IPS DF 19.7 (cell line): ENCODE data around the gene SULT1C4.
"Not testable (repeated sequence)": the region's sequence is repeated elsewhere in the genome, so short reads cannot be mapped to it uniquely, and the experiment has no call there.

ENCODE experiments used
- DNase-seq: peaks from one replicate; pipeline ENCODE4 v3.0.0-alpha.2; 2013; ENCODE audit warnings: low read depth, low spot score

SULT1C4 gene

DNA sequence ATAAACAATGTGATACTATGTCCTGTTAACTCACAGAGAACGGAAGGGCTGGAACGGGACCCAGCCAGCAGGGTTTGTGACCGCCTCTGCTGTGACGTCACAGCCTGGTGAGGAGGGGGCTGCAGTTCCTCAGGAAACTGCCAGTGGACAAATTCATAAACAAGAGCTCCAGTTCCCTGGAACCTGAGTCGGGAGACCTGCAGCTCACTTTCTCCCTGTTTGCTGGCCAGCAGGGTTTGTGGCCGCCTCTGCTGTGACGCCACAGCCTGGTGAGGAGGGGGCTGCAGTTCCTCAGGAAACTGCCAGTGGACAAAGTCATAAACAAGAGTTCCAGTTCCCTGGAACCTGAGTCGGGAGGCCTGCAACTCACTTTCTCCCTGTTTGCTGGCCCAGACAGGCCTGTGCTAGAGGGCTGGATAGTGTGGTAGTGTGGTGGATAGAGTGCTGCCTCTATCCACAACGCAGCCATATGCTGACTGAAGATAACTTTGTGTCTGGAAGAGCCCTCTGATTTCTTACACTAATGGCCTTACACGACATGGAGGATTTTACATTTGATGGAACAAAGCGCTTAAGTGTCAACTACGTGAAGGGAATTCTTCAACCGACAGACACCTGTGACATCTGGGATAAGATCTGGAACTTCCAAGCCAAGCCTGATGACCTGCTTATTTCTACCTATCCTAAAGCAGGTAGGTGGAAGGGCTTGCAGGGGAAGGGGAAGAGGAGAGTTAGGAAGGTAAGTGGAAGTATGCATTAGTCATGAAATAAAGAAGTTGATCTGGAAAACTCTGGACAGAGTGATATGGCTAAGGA, at the start of gene SULT1C4:
SULT1C4 (plus strand) TSS at position 140 of the 816 bp plus-strand sequence; CDS start at position 524, 384 bp downstream.
- DNase-seq: no peak

DNA sequence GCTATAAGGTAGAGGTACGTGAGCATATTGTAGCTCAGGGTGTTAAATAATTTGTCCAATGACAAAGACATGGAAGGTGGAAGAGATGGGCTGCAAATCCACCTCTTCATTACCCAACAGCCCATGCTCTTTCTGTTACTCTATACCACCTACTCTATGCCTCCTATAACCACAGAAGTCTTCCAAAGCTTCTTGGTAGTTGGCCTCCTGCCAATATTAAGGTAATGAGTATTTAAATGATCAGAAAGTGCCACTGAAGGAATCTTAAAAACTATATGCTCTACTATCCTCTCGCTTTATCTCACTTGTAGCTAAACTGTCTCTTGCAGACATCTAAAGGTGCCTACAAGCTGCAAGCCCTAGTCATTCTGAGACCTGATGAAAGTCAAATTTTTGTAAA, 48.0 kb upstream of the SULT1C4 start:
- no peak for DNase-seq

DNA sequence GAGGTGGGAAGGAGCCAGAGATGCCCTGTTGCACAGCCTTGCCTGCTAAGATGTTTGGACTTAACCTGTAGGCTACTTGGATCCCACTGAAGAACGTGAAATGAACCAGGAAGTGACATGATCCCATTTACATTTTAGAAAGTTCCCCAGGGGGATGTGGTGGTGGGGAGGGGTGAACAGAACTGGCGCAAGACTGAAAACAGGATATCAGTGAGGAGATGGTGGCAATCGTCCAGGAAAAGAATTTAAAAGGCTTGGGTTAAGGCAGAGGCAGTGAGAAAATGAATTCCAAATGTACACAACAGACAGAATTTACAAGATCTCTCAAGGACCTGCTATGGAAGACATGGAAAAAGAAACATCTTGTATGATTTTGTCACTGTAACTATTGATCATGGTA, 46.8 kb upstream of the SULT1C4 start:
- no peak for DNase-seq

DNA sequence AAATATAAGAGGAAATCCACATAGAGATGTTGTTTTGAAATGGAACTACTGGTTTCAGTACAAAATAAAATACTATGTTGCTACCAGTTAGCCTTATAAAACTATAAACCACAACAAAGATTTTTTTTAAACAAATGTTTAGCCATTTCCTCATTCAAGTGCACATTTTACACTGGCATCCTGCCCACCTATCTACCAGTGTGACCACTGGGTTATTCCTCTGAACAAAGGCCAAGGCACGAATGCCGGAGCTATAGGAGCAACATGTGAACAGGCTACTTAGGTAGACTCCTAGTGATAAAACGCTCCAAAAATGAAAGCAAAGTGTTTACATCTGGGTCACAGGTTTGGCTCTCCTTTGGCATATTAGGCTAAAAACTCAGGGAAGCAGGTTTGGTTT, 31.8 kb upstream of the SULT1C4 start:
- DNase-seq: no peak

DNA sequence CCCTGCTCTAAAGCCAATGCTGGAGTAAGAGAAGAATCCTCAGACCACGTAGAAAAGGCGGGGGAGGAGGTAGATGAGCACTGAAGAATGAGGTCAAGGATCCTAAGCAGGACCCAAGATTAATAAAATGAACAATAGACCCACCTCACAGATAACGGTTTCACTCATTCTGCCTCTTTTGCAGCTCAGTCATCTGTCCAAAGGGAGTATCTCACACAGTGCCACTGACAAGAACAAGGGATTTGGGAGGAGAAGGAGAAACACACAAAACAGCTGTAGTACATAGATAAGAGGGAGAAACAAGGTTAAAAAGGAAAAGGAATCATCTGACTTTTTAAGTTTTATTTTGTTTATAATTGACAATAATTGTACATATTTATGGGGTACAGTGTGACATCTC, 30.9 kb upstream of the SULT1C4 start:
- no peak for DNase-seq

DNA sequence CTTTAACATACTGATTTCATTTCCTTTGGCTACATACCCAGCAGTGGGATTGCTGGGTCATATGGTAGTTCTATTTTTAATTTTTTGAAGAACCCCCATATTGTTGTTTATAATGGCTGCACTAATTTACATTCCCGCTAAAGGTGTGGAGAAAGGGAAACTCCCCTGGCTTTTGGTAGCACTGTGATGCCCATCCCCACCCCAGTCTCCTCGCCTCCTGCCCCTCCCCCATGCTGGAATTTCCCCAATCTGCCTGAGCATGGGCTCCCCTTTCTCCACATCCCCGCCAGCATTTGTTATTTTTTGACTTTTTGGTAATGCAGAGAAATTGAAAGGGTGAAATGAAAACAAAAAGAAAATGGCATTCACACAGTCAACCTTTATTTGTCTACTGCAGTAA, 30.0 kb upstream of the SULT1C4 start:
- DNase-seq: no peak

DNA sequence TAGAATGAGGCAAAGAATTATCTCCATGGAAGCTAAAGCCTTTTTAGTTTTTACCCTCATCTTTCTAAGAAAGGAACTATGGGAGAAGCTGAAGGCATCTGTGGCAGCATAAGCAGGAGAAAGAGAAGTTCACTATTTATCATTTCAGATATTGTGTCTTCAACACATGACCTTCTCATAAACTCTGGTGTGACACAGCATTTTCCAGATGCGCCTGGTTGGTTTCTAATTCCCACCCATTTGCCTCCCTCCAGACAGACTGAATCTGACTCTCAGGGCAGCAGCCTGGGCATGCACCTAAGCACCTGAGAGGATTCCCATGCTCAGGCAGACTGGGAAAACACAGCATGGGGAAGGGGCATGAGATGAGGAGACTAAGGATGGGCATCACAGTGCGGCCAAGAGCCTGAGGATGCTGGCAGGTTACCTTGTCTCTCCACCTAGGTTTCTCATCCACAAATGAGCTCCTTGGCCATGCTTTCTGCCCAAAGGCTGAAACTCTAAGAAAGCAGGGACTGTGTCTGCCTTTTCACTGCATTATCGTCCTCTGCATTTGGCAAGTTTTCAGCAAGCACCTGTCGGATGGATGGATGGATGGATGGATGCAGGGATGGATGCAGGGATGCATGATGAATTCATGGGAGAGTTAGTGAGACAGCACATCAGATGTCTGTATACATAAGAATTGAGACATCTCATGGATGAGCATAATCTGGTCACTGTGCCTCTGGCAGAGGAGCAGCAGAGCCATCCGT, 28.8 kb upstream of the SULT1C4 start:
- no peak for DNase-seq

DNA sequence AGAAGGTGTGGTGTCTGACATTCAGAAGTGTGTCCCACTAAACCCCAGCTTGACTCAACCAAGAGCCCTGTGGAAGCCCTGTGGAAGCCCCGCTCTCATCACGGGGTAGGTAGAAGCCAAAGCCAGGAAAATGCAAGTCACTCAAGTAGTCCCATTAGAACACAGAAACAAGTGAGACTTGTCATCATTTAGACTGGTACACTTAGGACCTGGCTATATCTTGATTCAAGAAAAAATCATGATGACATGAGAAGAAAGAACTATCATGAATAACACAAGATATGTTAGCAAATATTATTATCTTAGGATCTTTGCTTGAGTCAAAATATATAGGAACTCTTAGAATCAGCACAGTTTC, 28.2 kb upstream of the SULT1C4 start:
- no peak for DNase-seq

DNA sequence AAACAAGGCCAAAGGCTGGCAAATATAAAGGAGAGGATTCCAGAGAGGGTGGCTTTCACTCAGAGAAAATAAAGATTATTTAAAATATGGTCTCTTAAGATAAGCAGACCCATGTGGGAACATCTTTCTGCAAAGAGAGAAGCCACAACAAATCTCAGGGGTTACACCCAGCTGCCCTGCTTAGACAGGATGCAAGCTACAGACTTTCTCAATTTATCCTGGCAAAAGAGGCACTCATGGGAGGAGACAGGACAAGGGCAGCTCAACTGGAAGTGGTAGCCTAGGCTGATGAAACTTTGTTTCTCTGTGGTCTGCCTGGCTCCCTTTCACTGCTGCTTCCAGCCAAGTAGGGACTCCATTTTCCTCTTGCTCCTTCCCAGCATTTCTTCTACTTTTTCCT, 25.9 kb upstream of the SULT1C4 start:
- no peak for DNase-seq

DNA sequence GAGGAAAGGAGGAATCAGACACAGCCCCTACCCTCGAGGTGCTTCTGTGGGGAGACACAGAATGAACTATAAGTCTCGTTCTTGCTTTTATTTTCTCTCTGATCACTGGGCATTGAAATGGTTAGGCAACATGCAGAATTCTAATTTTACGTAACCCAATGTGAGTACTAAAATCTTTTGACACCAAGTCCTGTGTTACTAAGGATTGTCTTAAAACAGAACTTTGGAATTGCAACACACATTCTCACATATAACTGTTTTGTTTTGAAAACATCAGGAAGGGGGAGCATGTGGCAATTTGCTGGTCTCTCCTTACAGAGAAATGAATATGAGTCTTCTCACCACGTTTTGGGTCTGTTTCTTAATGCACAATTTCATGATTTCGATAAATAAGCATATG, 23.6 kb upstream of the SULT1C4 start:
- DNase-seq: no peak

DNA sequence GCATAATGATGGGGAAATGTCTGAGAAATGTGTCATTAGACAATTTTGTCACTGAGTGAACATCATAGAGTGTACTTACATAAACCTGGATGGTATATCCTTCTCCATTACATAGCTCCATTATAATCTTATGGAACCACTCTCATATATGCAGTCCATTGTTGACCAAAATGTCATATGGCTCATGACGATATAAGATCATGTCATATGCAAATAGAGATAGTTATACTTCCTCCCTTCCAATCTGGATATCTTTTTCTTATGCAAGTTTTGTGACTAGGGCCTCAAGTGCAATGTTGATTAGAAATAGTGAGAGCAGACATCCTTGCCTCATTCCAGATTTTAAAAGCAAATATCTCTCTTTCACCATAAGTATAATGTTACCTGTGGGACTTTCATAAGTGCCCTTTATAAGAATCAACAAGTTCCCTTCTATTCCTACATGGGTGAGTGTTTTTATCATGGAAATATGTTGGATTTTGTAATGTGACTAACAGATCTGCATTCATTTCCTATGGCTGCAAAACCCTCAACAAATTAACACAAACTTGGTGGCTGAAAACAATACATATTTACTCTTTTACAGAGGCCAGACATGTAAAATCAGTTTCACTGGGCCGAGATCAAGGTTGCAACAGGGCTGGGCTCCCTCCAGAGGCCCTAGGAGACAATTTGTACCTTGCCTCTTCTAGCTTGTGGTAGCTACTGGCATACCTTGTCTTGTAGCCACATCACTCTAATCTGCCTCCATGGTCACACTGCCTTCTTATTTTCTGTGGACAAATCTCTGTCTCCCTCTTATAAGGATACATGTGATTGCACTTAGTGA, 21.6 kb upstream of the SULT1C4 start:
- DNase-seq: no peak

DNA sequence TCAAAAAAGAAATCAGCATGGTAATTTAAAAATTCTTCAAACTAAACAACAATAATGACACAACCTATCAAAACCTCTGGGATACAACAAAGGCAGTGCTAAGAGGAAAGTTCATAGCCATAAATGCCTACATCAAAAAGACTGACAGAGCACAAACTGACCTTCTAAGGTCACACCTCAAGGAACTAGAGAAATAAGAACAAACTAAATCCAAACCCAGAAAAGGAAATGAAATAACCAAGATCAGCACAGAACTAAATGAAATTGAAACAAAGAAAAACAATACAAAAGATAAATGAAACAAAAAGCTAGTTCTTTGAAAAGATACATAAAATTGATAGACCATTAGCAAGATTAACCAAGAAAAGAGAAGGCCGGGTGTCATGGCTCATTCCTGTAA, 18.4 kb upstream of the SULT1C4 start:
- not testable (repeated sequence) for DNase-seq

DNA sequence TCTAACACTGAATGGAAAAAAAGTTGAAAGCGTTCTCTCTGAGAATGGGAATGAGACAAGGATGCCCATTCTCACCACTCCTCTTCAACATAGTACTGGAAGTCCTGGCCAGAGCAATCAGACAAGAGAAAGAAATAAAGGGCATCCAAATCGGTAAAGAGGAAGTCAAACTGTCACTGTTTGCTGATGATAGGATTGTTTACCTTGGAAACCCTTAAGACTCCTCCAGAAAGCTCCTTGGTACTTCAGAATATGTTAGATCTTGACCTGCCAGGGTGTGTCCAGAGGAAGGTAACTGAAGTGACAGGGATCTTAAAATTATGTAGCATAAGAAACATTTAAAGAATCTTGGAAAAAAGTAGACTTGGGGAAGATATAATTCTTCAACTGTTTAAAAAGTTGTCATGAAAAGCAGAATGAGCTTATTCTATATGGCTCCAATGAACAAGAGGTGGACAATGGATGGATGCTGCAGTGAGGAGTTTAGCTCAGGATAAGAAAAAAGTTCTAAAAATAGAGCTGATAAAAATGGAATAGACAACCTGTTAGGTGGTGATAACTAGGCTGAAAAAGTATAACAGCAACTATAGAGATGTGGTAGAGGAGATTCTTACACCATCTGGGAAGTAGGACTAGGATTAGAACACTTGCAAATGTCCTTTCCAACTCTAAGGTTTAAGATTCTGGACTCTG, 16.8 kb upstream of the SULT1C4 start:
- no peak for DNase-seq

DNA sequence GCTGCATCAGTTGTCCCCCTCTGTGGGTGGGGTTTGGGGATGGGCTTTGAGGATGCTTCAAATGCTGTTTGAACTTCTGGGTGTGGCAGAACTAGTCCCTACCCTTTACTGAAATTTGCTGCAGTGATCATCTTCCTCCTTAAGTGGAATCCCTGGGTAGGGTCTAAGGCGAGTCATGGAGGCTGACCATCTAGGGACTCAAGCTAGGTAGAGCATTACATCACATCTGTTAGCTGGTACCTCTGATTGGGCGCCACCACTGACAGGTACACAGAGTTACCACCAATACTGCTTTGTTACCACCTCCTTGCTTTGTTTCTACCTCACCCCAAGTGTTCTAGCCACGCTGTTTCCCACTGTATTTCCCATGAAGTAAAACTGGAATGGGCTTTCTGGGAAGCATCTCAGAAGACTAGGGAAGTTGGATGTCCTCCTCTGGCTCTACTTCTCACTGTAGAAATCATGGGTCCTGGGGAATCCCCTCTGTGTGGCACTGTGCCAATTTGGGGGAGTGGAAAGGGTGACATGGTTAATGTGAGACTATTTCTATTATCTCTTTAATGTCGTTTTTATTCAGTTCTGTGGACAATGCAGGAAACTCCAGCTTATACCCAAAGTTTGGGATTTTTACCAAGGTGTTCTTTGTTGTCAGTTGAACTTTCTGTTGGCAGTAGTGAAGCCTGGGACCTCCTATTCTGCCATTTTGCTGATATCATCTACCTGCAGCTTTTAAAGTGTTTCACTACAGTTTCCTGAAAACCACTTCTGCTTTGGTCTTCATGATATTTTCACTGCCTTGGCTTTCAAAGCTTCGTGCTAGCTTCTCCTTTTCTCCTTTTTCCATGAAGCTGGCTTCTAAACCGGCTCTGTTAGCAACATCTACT, 14.5 kb upstream of the SULT1C4 start:
- DNase-seq: no peak

DNA sequence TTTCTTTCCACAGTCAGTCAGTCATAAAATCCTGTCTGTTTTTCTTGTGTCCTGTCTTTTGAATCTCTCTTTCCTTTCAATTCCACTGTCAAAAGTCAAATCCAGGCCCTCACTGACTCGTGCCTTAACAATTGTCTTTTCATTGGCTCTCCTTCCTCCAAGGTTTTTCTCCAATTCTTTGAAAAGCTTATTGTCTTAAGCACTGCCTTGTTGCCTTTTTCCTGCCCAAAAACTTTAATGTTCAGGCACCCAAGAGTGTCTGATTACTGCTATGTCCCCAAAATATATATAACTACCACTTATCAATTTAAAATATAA, 13.9 kb upstream of the SULT1C4 start:
- DNase-seq: no peak

DNA sequence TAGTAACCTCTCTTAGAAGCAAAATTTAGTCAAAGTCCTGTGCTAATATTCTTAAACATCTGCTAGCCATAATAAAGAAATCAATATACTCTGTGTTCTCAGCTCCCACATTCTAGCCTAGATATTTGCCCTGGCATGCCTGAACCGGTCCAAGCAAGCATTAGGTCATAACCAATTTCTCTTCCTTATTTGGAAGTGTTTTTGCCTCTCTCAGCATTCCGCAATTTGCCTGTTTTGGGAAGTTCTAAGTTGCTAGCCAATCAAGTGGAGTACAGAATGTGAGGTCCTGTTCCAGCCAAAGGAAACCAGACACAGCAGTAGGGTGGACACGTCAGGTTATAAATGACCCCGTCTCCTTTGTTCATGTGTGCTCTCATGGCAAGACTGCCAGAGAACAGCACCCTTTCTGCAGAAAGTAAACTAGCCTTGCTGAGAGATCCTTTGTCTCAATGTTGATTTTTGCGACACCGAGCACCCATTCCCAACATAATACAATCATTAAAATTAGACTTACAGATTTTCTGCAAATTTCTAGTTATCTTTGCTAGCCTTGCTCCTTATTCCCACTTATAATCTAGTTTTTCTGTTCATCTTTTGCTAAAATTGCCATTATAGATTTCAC, 13.0 kb upstream of the SULT1C4 start:
- DNase-seq: no peak

DNA sequence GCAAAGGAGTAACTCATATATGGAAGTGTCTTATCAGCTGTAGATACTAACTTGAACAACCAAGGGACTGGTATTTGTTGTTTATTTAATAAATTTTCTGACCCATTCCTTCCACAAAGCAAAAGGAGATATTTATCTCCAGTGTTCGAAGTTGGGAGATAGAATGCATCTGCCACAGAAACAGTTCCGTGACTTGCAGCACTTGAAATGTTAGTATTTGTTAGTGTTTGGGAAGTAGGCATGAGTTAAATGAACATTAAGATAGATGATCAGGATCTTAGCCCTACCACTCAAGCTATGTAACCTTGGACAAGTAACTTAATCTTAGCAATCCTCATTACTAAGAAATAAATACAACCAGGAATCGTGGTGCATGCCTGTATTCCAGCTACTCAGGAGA, 12.1 kb upstream of the SULT1C4 start:
- no peak for DNase-seq

DNA sequence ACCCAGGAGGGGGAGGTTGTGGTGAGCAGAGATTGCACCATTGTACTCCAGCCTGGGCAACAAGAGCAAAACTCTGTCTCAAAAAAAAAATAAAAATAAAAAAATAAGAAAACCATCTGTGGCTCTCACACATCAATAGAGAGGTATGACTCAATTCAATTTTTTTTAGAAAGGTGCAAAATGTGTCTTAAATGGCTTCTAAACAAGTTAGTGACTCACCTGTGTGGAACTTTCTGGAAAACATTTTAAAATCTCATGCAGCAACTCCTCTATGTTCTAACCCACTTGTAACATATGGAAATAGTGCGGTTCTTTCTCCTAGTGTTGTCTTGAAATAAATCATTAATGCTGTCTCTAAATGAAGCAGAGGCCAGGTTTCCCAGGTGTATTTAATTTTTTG, 10.7 kb upstream of the SULT1C4 start:
- no peak for DNase-seq

DNA sequence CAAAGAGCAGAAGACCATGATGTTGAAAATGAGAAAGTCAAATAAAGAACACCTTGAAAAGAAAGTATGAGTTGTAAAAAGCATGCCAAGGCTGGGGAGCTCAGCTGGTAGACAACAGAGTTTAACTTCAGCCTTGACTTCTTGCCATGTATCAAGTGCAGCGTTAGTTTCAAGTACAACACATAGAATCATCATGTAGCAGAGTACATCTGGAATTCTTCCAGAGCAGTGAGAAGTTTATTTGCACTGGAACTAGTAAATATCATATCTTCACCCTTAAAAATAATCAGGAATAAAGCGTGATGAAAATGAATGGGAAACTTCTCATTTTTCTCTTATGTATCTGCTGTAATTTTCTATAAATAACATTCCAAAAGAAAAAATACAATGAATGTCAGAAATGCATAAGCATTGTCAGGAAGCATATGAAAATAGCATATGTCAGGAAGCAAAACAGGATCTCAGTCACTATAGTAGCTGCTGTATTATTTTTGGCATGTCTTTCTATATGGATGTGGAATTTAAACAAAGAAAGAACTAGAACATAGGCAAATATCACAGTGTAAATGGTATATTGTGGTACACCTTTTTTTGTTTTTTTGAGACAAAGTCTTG, 10.1 kb upstream of the SULT1C4 start:
- DNase-seq: no peak

DNA sequence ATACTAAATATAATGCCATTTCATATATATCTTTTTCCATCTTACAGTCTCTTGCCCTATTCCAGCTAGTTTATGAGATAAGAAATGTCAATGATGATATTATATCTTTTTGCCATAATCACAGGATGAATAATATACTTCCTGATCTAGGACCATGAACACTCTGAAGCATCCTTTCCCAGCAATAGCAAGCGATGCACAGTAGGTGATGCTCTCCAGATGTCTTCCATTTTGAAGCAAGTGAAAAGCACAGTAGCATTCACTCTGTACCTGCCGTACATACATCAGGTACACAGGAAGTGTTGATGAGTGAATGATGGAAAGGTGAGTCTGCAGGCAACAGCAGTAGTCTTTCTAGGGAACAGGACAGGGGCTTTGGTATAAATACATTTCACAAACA, 8.6 kb upstream of the SULT1C4 start:
- no peak for DNase-seq
